ENCODE results near the gene CACNA2D1. TPM values are rescaled to one million over a fixed set of nuclear protein-coding genes. Genes with fewer than 3 reads are reported as not detected.

CACNA2D1 gene
- total and polyA plus RNA-seq, 2 donors (not counting 1 experiment from before 2014, with no cell fraction given), result 31.7 to 64.4 TPM

- Histone ChIP-seq H3K4me1 (ENCODE audit: control insufficient read depth, extremely low read depth, insufficient read depth, low read length) (peaks cover 5% of the 10 kb centered on the region), H3K4me3 (replicated peaks in 1 of 4; ENCODE audit: control extremely low read depth in 1 of 4, insufficient read depth in 1 of 4, low read depth in 3 of 4, low read length in 4 of 4) (no peak overlapping the region), H3K27ac (ENCODE audit: insufficient read depth, low read length) (no peak overlapping the region), H3K36me3 (ENCODE audit: control insufficient read depth, insufficient read depth, low read length) (no peaks in the 10 kb centered on the region), H3K4me2 (ENCODE audit: extremely low read depth, insufficient read depth, low read length) (no peak overlapping the region), H3K9me3 (ENCODE audit: control insufficient read depth, insufficient read depth, low read depth, low read length) (no peaks in the 10 kb centered on the region), H3K27me3 (ENCODE audit: control insufficient read depth, insufficient read depth, low read length) (no peaks in the 10 kb centered on the region), H4K20me1 (ENCODE audit: control insufficient read depth, extremely low read depth, insufficient read depth, low read length) (no peaks in the 10 kb centered on the region), H3K79me2 (ENCODE audit: control insufficient read depth, insufficient read depth, low read length) (no peaks in the 10 kb centered on the region), H2AFZ (ENCODE audit: low read length) (no peak overlapping the region), H3K9ac (ENCODE audit: insufficient read depth, low read length) (no peak overlapping the region)
- TF ChIP-seq CTCF (conservative IDR thresholded peaks at IDR 0.05 in 1 of 2, IDR thresholded peaks at IDR 0.05 in 1 of 2; ENCODE audit: low read depth in 1 of 2, low read length in 2 of 2) (no peak), EZH2 (IDR thresholded peaks at IDR 0.05; ENCODE audit: low read length, missing control alignments) (no peak)
- no peak for DNase-seq (ENCODE audit: low read depth in 2 of 2)
Measured at GRCh38 chr7:82358009-82358578, 85.5 kb downstream of the CACNA2D1 start.

GRCh38 chr7:82348251-82348650 lies 95.3 kb downstream of the CACNA2D1 start:
- TF ChIP-seq EZH2 (IDR thresholded peaks at IDR 0.05; ENCODE audit: low read length, missing control alignments) (no peak), CTCF (conservative IDR thresholded peaks at IDR 0.05 in 1 of 2, IDR thresholded peaks at IDR 0.05 in 1 of 2; ENCODE audit: low read depth in 1 of 2, low read length in 2 of 2) (no peak)
- peak overlapping the region in 1 of 4 experiments; percentile 35 for H3K4me3 ChIP-seq (replicated peaks in 1 of 4; ENCODE audit: control extremely low read depth in 1 of 4, insufficient read depth in 1 of 4, low read depth in 3 of 4, low read length in 4 of 4)
- no peaks in the 10 kb centered on the region for H3K4me1 ChIP-seq (ENCODE audit: control insufficient read depth, extremely low read depth, insufficient read depth, low read length)
- no peak overlapping the region for H3K9ac ChIP-seq (ENCODE audit: insufficient read depth, low read length)
- no peaks in the 10 kb centered on the region for H3K36me3 ChIP-seq (ENCODE audit: control insufficient read depth, insufficient read depth, low read length)
- peak; percentile 16 to 52 for DNase-seq (ENCODE audit: low read depth in 2 of 2)
- H3K9me3 ChIP-seq (ENCODE audit: control insufficient read depth, insufficient read depth, low read depth, low read length), result no peaks in the 10 kb centered on the region
- H4K20me1 ChIP-seq (ENCODE audit: control insufficient read depth, extremely low read depth, insufficient read depth, low read length), result no peaks in the 10 kb centered on the region
- H2AFZ ChIP-seq (ENCODE audit: low read length), result no peak overlapping the region
- no peak overlapping the region for H3K27ac ChIP-seq (ENCODE audit: insufficient read depth, low read length)
- H3K27me3 ChIP-seq (ENCODE audit: control insufficient read depth, insufficient read depth, low read length), result no peaks in the 10 kb centered on the region
- H3K79me2 ChIP-seq (ENCODE audit: control insufficient read depth, insufficient read depth, low read length), result no peaks in the 10 kb centered on the region
- H3K4me2 ChIP-seq (ENCODE audit: extremely low read depth, insufficient read depth, low read length), result peak overlapping the region; percentile 18

- peak overlapping the region in 1 of 4 experiments; percentile 35 for H3K4me3 ChIP-seq (replicated peaks in 1 of 4; ENCODE audit: control extremely low read depth in 1 of 4, insufficient read depth in 1 of 4, low read depth in 3 of 4, low read length in 4 of 4)
- H3K36me3 ChIP-seq (ENCODE audit: control insufficient read depth, insufficient read depth, low read length), result no peaks in the 10 kb centered on the region
- H2AFZ ChIP-seq (ENCODE audit: low read length), result no peak overlapping the region
- no peaks in the 10 kb centered on the region for H4K20me1 ChIP-seq (ENCODE audit: control insufficient read depth, extremely low read depth, insufficient read depth, low read length)
- no peaks in the 10 kb centered on the region for H3K27me3 ChIP-seq (ENCODE audit: control insufficient read depth, insufficient read depth, low read length)
- peak overlapping the region; percentile 18 for H3K4me2 ChIP-seq (ENCODE audit: extremely low read depth, insufficient read depth, low read length)
- no peak overlapping the region for H3K9ac ChIP-seq (ENCODE audit: insufficient read depth, low read length)
- TF ChIP-seq CTCF (conservative IDR thresholded peaks at IDR 0.05 in 1 of 2, IDR thresholded peaks at IDR 0.05 in 1 of 2; ENCODE audit: low read depth in 1 of 2, low read length in 2 of 2) (no peak), EZH2 (IDR thresholded peaks at IDR 0.05; ENCODE audit: low read length, missing control alignments) (no peak)
- H3K4me1 ChIP-seq (ENCODE audit: control insufficient read depth, extremely low read depth, insufficient read depth, low read length), result no peaks in the 10 kb centered on the region
- no peaks in the 10 kb centered on the region for H3K9me3 ChIP-seq (ENCODE audit: control insufficient read depth, insufficient read depth, low read depth, low read length)
- no peaks in the 10 kb centered on the region for H3K79me2 ChIP-seq (ENCODE audit: control insufficient read depth, insufficient read depth, low read length)
- DNase-seq (ENCODE audit: low read depth in 2 of 2), result no peak
- H3K27ac ChIP-seq (ENCODE audit: insufficient read depth, low read length), result no peak overlapping the region
Measured at GRCh38 chr7:82347808-82348207, 95.8 kb downstream of the CACNA2D1 start.

Data from fibroblast of lung (primary cell).